IPS DF 6.9 (cell line): Measurements from ENCODE around the gene FBXO2.

Source experiments
- DNase-seq: peaks from one replicate; pipeline ENCODE4 v3.0.0-alpha.2; 2013; ENCODE audit warnings: low read depth, low spot score
- H3K27ac ChIP-seq: one replicate; pipeline ENCODE4 v1.5.1; 2013; ENCODE audit warnings: low read length, control low read depth
- H3K27me3 ChIP-seq: 2 replicates; pipeline ENCODE4 v1.6.1; 2013; ENCODE audit warnings: mild to moderate bottlenecking, low read length; ENCODE audit not compliant: control insufficient read depth, insufficient read depth
- H3K36me3 ChIP-seq: 2 replicates; pipeline ENCODE4 v1.6.1; 2013; ENCODE audit warnings: low read length; ENCODE audit not compliant: control insufficient read depth, insufficient read depth
- H3K4me1 ChIP-seq: 2 replicates; pipeline ENCODE4 v1.6.1; 2013; ENCODE audit warnings: low read length; ENCODE audit not compliant: control insufficient read depth, insufficient read depth
- H3K4me3 ChIP-seq: 2 replicates; pipeline ENCODE4 v1.5.1; 2013; ENCODE audit warnings: mild to moderate bottlenecking, low read length
- H3K9me3 ChIP-seq: 2 replicates; pipeline ENCODE4 v1.6.1; 2013; ENCODE audit warnings: low read length, inconsistent platforms; ENCODE audit not compliant: control insufficient read depth, insufficient read depth
- WGBS: extraction: QIAGEN DNeasy Blood & Tissue Kit; methylation state at CpG from one replicate; pipeline ENCODE4 v1.1.7; 2013; ENCODE audit warnings: mixed read lengths, missing lambda C conversion rate; ENCODE audit not compliant: insufficient read length, insufficient coverage; 5-methylcytosine and 5-hydroxymethylcytosine counted together

Gene FBXO2

GRCh38 chr1:11681071-11681771 is 27.0 kb upstream of the FBXO2 start, which contains the start of gene MAD2L2:
MAD2L2 (minus strand) TSS chr1:11681148; CDS start chr1:11680601, 547 bp downstream.
- WGBS = no CpG with 5 or more reads among the region's 71 CpGs
- Histone ChIP-seq H3K27me3 (no peaks in the 10 kb centered on the region), H3K9me3 (no peaks in the 10 kb centered on the region), H3K4me3 (peak within 1 kb of the TSS; percentile 90), H3K36me3 (peaks cover 14% of the 10 kb centered on the region), H3K4me1 (peaks cover 9% of the 10 kb centered on the region), H3K27ac (peak within 1 kb of the TSS; percentile 81)
- DNase-seq = no peak

- Histone ChIP-seq H3K27me3 (no peaks in the 10 kb centered on the region), H3K9me3 (no peaks in the 10 kb centered on the region), H3K27ac (no peak overlapping the region), H3K4me1 (peaks cover 9% of the 10 kb centered on the region), H3K36me3 (peaks cover 22% of the 10 kb centered on the region), H3K4me3 (peak overlapping the region; percentile 90)
- DNase-seq = no peak
- WGBS = no CpG with 5 or more reads among the region's 65 CpGs
These were observed 26.2 kb upstream of the FBXO2 start for GRCh38 chr1:11680270-11681070.

- H3K9me3 ChIP-seq = no peaks in the 10 kb centered on the region
- no CpG with 5 or more reads among the region's 2 CpGs for WGBS
- no peaks in the 10 kb centered on the region for H3K27me3 ChIP-seq
- peaks cover 39% of the 10 kb centered on the region for H3K36me3 ChIP-seq
- peaks cover 6% of the 10 kb centered on the region for H3K4me1 ChIP-seq
- DNase-seq = no peak
- no peak overlapping the region for H3K4me3 ChIP-seq
- H3K27ac ChIP-seq = no peak overlapping the region
These were observed 24.2 kb upstream of the FBXO2 start for GRCh38 chr1:11678442-11678841.

GRCh38 chr1:11676386-11677103 is 22.3 kb upstream of the FBXO2 start:
- no CpG with 5 or more reads among the region's 10 CpGs for WGBS
- DNase-seq = no peak
- no peaks in the 10 kb centered on the region; the same call in 1 of the 2 replicates for H3K4me1 ChIP-seq
- H3K36me3 ChIP-seq = peaks cover 55% of the 10 kb centered on the region
- no peak overlapping the region for H3K4me3 ChIP-seq
- no peaks in the 10 kb centered on the region for H3K27me3 ChIP-seq
- no peak overlapping the region for H3K27ac ChIP-seq
- no peaks in the 10 kb centered on the region for H3K9me3 ChIP-seq

DNA sequence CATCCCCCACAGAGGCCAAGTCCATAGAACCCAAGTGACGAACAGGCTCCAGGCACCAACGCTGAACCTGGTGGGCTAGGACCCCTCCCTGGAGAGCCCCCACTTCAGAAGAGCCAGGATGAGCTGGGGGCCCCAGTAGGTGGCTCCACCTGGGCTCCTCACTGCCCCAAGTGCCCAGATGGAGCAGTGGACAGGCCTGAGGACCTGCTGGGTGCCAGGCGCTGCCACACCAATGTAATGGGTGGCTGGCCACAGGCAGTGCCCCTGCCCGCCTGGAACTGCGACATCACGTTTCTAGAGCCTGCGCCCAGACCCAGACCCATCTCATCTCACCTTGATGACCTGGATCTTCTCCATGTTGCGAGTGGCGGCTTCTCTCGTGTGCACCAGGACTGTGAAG is 21.1 kb upstream of the FBXO2 start:
- no peak overlapping the region for H3K27ac ChIP-seq
- H3K4me1 ChIP-seq = no peaks in the 10 kb centered on the region; the same call in 1 of the 2 replicates
- peaks cover 57% of the 10 kb centered on the region for H3K36me3 ChIP-seq
- H3K27me3 ChIP-seq = no peaks in the 10 kb centered on the region
- no peak for DNase-seq
- WGBS = no CpG with 5 or more reads among the region's 10 CpGs
- H3K9me3 ChIP-seq = no peaks in the 10 kb centered on the region
- no peak overlapping the region for H3K4me3 ChIP-seq

- H3K4me3 ChIP-seq = no peak overlapping the region
- whole genome bisulfite sequencing = no CpG with 5 or more reads among the region's 14 CpGs
- H3K9me3 ChIP-seq = no peaks in the 10 kb centered on the region
- no peak for DNase-seq
- H3K36me3 ChIP-seq = peaks cover 60% of the 10 kb centered on the region
- H3K27ac ChIP-seq = no peak overlapping the region
- H3K27me3 ChIP-seq = no peaks in the 10 kb centered on the region
- no peaks in the 10 kb centered on the region; the same call in 1 of the 2 replicates for H3K4me1 ChIP-seq
These were observed 20.3 kb upstream of the FBXO2 start for GRCh38 chr1:11674488-11674887.

- DNase-seq = no peak
- Histone ChIP-seq H3K27me3 (no peaks in the 10 kb centered on the region), H3K36me3 (peaks cover 56% of the 10 kb centered on the region), H3K27ac (no peak overlapping the region), H3K4me3 (no peak overlapping the region), H3K4me1 (no peaks in the 10 kb centered on the region; the same call in 1 of the 2 replicates), H3K9me3 (no peaks in the 10 kb centered on the region)
- WGBS = no CpG with 5 or more reads among the region's 14 CpGs
These were observed 19.0 kb upstream of the FBXO2 start for GRCh38 chr1:11673089-11673769.

- Histone ChIP-seq H3K36me3 (peaks cover 50% of the 10 kb centered on the region), H3K27ac (no peak overlapping the region), H3K4me3 (no peak overlapping the region), H3K4me1 (no peaks in the 10 kb centered on the region; the same call in 1 of the 2 replicates), H3K9me3 (no peaks in the 10 kb centered on the region), H3K27me3 (no peaks in the 10 kb centered on the region)
- WGBS = no CpG with 5 or more reads among the region's 14 CpGs
- no peak for DNase-seq
These were observed 17.5 kb upstream of the FBXO2 start for GRCh38 chr1:11671544-11672286.

GRCh38 chr1:11671205-11671543 is 16.9 kb upstream of the FBXO2 start:
- Histone ChIP-seq H3K9me3 (no peaks in the 10 kb centered on the region), H3K27ac (no peak overlapping the region), H3K4me1 (no peaks in the 10 kb centered on the region; the same call in 1 of the 2 replicates), H3K4me3 (no peak overlapping the region), H3K27me3 (no peaks in the 10 kb centered on the region), H3K36me3 (peaks cover 48% of the 10 kb centered on the region)
- no peak for DNase-seq
- no CpG with 5 or more reads among the region's 6 CpGs for WGBS
